H1 (cell line): ENCODE results near the gene OTP. TPM values are rescaled to one million over a fixed set of nuclear protein-coding genes. Genes with fewer than 3 reads are reported as not detected.

Experiments used
- ASH2L ChIP-seq: fragments of 200-600, 300-600 bp; sonication (generic); IDR thresholded peaks from one replicate; pipeline ENCODE4 v1.7.1; 2017; ENCODE audit warnings: low read length
- ATF2 ChIP-seq: IDR thresholded peaks from 2 replicates; pipeline ENCODE4 v1.6.1; 2012; ENCODE audit warnings: low read length, inconsistent platforms
- CHD7 ChIP-seq: fragments of 300-600 bp; sonication (generic); IDR thresholded peaks from 2 replicates; pipeline ENCODE4 v1.7.1; 2012; ENCODE audit warnings: low read length, moderate library complexity, mild to moderate bottlenecking, inconsistent platforms; ENCODE audit not compliant: insufficient replicate concordance
- CREB1 ChIP-seq: IDR thresholded peaks from 2 replicates; pipeline ENCODE4 v1.6.1; 2012; ENCODE audit warnings: inconsistent platforms
- EGR1 ChIP-seq: IDR thresholded peaks from 2 replicates; pipeline ENCODE4 v1.6.1; 2011; ENCODE audit warnings: low read depth, low read length, borderline replicate concordance
- EP300 ChIP-seq, 2 experiments: IDR thresholded peaks; 1 replicate in 1 of 2; 2 replicates in 1 of 2; pipeline ENCODE4 v1.6.1; 2011 to 2012; ENCODE audit warnings: low read depth in 2 of 2, low read length in 2 of 2, mild to moderate bottlenecking in 2 of 2, borderline replicate concordance in 1 of 2, inconsistent platforms in 1 of 2, moderate library complexity in 1 of 2
- HDAC2 ChIP-seq, 2 experiments: fragments of 300-600 bp in 1 of 2; sonication (generic) in 1 of 2; IDR thresholded peaks; 2 replicates each; pipeline ENCODE4 v1.6.1; 2011 to 2012; ENCODE audit warnings: low read depth in 2 of 2, low read length in 2 of 2, mild to moderate bottlenecking in 2 of 2, moderate library complexity in 2 of 2, borderline replicate concordance in 1 of 2, inconsistent platforms in 1 of 2
- NANOG ChIP-seq: IDR thresholded peaks from 2 replicates; pipeline ENCODE4 v1.6.1; 2011; ENCODE audit warnings: low read length, low read depth, mild to moderate bottlenecking, inconsistent platforms; ENCODE audit not compliant: insufficient read depth, poor library complexity, severe bottlenecking
- SIX5 ChIP-seq: IDR thresholded peaks from 2 replicates; pipeline ENCODE4 v1.6.1; 2011; ENCODE audit warnings: mild to moderate bottlenecking, low read depth, low read length
- SRF ChIP-seq: IDR thresholded peaks from 2 replicates; pipeline ENCODE4 v1.6.1; 2011; ENCODE audit warnings: mild to moderate bottlenecking, low read depth, low read length, moderate library complexity
- polyA plus RNA-seq, 7 experiments: library from polyadenylated mRNA; depleted of rRNA in 3 of 7; stranded (reverse) in 5 of 7; unstranded in 2 of 7; fragments of >200 nt in 5 of 7; fragments of 200-250 nt in 2 of 7; gene quantifications; 1 replicate in 5 of 7; 2 replicates in 1 of 7; 4 replicates in 1 of 7; pipeline versions ENCODE4 v1.2.1 to v1.2.3, GENCODE V29; 2011 to 2013; ENCODE audit warnings: missing spikeins in 2 of 7, mixed read lengths in 2 of 7
- total RNA-seq: library from RNA; stranded (reverse); fragmentation: NEBNext Ultra II Directional; extraction: Animal tissue kit (Norgen Biotek cat#: 25700); gene quantifications from 2 replicates; pipeline ENCODE4 v1.2.1, GENCODE V29; 2021

OTP gene
- total and polyA plus RNA-seq, 2 of the 8 experiments (the other 6 are each of a cell fraction or from before 2014, with no cell fraction given): not detected

- TF ChIP-seq CHD7 (no peak), CREB1 (no peak), SRF (no peak), SIX5 (no peak), NANOG (no peak), ATF2 (no peak), EGR1 (no peak), HDAC2 (IDR thresholded peaks at IDR 0.05; ENCODE audit: borderline replicate concordance in 1 of 2, low read depth in 2 of 2, low read length in 2 of 2) (no peak), ASH2L (no peak), EP300 (IDR thresholded peaks at IDR 0.05; ENCODE audit: borderline replicate concordance in 1 of 2, low read depth in 2 of 2, low read length in 2 of 2) (no peak)
Measured at GRCh38 chr5:77633709-77634108, 4.8 kb downstream of the OTP start (continued).
